Skeletal muscle tissue (tissue), 4 donors: Measurements from ENCODE around the gene COG4. TPM values are rescaled to one million over a fixed set of nuclear protein-coding genes. Genes with fewer than 3 reads are reported as not detected.
"Not testable (repeated sequence)": the region's sequence is repeated elsewhere in the genome, so short reads cannot be mapped to it uniquely, and the experiment has no call there.

ENCODE experiments used
- H3K27ac ChIP-seq: one replicate; pipeline ENCODE4 v1.7.0; 2013; ENCODE audit warnings: mild to moderate bottlenecking, low read depth, low read length, inconsistent platforms
- H3K27me3 ChIP-seq, 3 donors: one replicate each; pipeline ENCODE4 v1.7.0; 2013; ENCODE audit warnings: low read length in 3 of 3; ENCODE audit not compliant: control insufficient read depth in 3 of 3, insufficient read depth in 3 of 3
- H3K36me3 ChIP-seq, 3 donors: one replicate each; pipeline ENCODE4 v1.7.0; 2013; ENCODE audit warnings: low read length in 3 of 3; ENCODE audit not compliant: control insufficient read depth in 3 of 3, insufficient read depth in 3 of 3
- H3K4me1 ChIP-seq, 3 donors: one replicate each; pipeline ENCODE4 v1.7.0; 2013; ENCODE audit warnings: low read length in 3 of 3, mild to moderate bottlenecking in 3 of 3; ENCODE audit not compliant: control insufficient read depth in 3 of 3, insufficient read depth in 3 of 3
- H3K4me3 ChIP-seq, 3 donors: one replicate each; pipeline ENCODE4 v1.7.0; 2013; ENCODE audit warnings: low read length in 3 of 3
- H3K9ac ChIP-seq, 3 donors: one replicate each; pipeline ENCODE4 v1.7.0; 2013; ENCODE audit warnings: low read length in 3 of 3, mild to moderate bottlenecking in 3 of 3, moderate library complexity in 2 of 3, low read depth in 1 of 3
- H3K9me3 ChIP-seq, 3 donors: one replicate each; pipeline ENCODE4 v1.7.0; 2013; ENCODE audit warnings: low read length in 3 of 3; ENCODE audit not compliant: control insufficient read depth in 3 of 3
- total RNA-seq: library from RNA; depleted of rRNA; stranded (reverse); fragments of >200 nt; gene quantifications from one replicate; pipeline ENCODE4 v1.2.3, GENCODE V29; 2014
- donor health status: Osteomylitis.

The COG4 gene
- total RNA-seq, 1 donor from 2014 or later, result 66.8 TPM

- not testable (repeated sequence) for H3K9me3 ChIP-seq, H3K27me3 ChIP-seq, H3K9ac ChIP-seq, H3K27ac ChIP-seq, H3K4me3 ChIP-seq
- Histone ChIP-seq H3K36me3 (peaks cover 23 to 64% (median 60%) of the 10 kb centered on the region in 3 donors), H3K4me1 (peaks cover 13 to 26% (median 25%) of the 10 kb centered on the region in 3 donors)
These were observed 6.6 kb upstream of the COG4 start for GRCh38 chr16:70529954-70530353.

DNA sequence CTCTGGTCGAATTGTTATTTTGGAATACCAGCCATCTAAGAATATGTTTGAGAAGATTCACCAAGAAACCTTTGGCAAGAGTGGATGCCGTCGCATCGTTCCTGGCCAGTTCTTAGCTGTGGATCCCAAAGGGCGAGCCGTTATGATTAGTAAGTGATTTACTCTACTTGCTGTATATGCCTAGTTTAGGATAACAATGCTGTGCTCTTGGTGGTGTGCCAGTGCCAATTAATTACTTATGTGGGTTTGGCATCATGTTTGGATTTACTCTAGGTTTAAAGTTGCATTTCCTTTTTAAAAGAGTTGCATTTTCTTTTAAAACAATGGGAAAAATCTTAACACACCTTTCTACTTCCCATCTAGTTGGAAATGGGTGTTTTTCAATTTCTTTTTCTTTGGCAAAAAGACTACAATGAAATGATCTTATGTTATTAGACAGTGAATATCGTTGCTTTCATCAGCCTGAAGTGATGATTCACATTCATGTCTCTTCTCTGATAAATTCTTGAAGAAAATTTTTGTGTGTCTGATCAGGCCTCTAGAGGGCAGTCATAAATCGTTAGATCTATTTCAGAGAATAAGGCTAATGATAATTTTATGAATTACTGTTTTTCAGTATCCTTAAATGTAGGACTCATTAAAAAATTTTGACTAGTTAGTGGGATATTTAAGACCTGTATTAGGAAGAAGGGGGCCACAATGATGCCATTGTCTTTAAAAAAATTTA lies 5.9 kb upstream of the COG4 start:
- no peaks in the 10 kb centered on the region for H3K27me3 ChIP-seq
- H3K36me3 ChIP-seq, result peaks cover 23 to 57% (median 53%) of the 10 kb centered on the region in 3 donors
- no peak overlapping the region for H3K4me3 ChIP-seq
- H3K9ac ChIP-seq, result no peak overlapping the region
- peaks cover 14 to 29% (median 27%) of the 10 kb centered on the region in 3 donors for H3K4me1 ChIP-seq
- H3K9me3 ChIP-seq, result no peaks in the 10 kb centered on the region
- H3K27ac ChIP-seq, result no peak overlapping the region

- H3K27me3 ChIP-seq, result no peaks in the 10 kb centered on the region
- no peak overlapping the region for H3K4me3 ChIP-seq
- peaks cover 23 to 39% (median 35%) of the 10 kb centered on the region in 3 donors for H3K36me3 ChIP-seq
- no peaks in the 10 kb centered on the region for H3K9me3 ChIP-seq
- H3K4me1 ChIP-seq, result peaks cover 17 to 33% (median 29%) of the 10 kb centered on the region in 3 donors
- H3K27ac ChIP-seq, result no peak overlapping the region
- no peak overlapping the region for H3K9ac ChIP-seq
These were observed 4.1 kb upstream of the COG4 start for GRCh38 chr16:70527315-70527996.

- no peaks in the 10 kb centered on the region for H3K9me3 ChIP-seq
These were observed 3.0 kb upstream of the COG4 start for GRCh38 chr16:70526403-70526802.

GRCh38 chr16:70524399-70524825 lies 1.1 kb upstream of the COG4 start:
- H3K4me1 ChIP-seq, result peaks cover 21 to 39% (median 35%) of the 10 kb centered on the region in 3 donors
- peak overlapping the region; percentile 78 to 100 (median 98) for H3K4me3 ChIP-seq
- not testable (repeated sequence) for H3K27me3 ChIP-seq, H3K9me3 ChIP-seq
- peak overlapping the region; percentile 97 to 98 (median 98) for H3K9ac ChIP-seq
- H3K36me3 ChIP-seq, result peaks cover 12 to 19% (median 15%) of the 10 kb centered on the region in 3 donors
- peak overlapping the region; percentile 88 for H3K27ac ChIP-seq

More at GRCh38 chr16:70526403-70526802, 3.0 kb upstream of the COG4 start:
- Histone ChIP-seq H3K36me3 (peaks cover 15 to 31% (median 27%) of the 10 kb centered on the region in 3 donors), H3K9ac (no peak overlapping the region), H3K4me3 (no peak overlapping the region), H3K27me3 (no peaks in the 10 kb centered on the region), H3K27ac (no peak overlapping the region), H3K4me1 (peaks cover 21 to 37% (median 35%) of the 10 kb centered on the region in 3 donors)

GRCh38 chr16:70523743-70524398 lies 517 bp upstream of the COG4 start, which contains the start of gene SF3B3:
Gene SF3B3 (plus strand): TSS chr16:70523816. CDS start chr16:70526657, 2,841 bp downstream.
- no peaks in the 10 kb centered on the region for H3K27me3 ChIP-seq
- H3K36me3 ChIP-seq, result peaks cover 10 to 13% (median 11%) of the 10 kb centered on the region in 3 donors
- H3K27ac ChIP-seq, result peak within 1 kb of the TSS; percentile 88
- H3K9ac ChIP-seq, result peak within 1 kb of the TSS; percentile 97 to 98 (median 98)
- H3K4me1 ChIP-seq, result peaks cover 18 to 34% (median 30%) of the 10 kb centered on the region in 3 donors
- peak within 1 kb of the TSS; percentile 78 to 100 (median 98) for H3K4me3 ChIP-seq
- H3K9me3 ChIP-seq, result no peaks in the 10 kb centered on the region

GRCh38 chr16:70522216-70523075 lies 908 bp downstream of the COG4 start:
- peaks cover 14 to 29% (median 24%) of the 10 kb centered on the region in 3 donors for H3K4me1 ChIP-seq
- H3K4me3 ChIP-seq, result peak overlapping the region; percentile 78 to 100 (median 98)
- H3K36me3 ChIP-seq, result peaks cover 12 to 16% (median 12%) of the 10 kb centered on the region in 3 donors
- H3K27me3 ChIP-seq, result no peaks in the 10 kb centered on the region
- peak overlapping the region; percentile 88 for H3K27ac ChIP-seq
- peak overlapping the region; percentile 97 to 98 (median 98) for H3K9ac ChIP-seq
- no peaks in the 10 kb centered on the region for H3K9me3 ChIP-seq

- Histone ChIP-seq H3K27me3 (no peaks in the 10 kb centered on the region), H3K4me1 (peaks cover 14 to 19% (median 16%) of the 10 kb centered on the region in 3 donors), H3K9me3 (no peaks in the 10 kb centered on the region), H3K9ac (no peak overlapping the region), H3K36me3 (peaks cover 15 to 25% (median 16%) of the 10 kb centered on the region in 3 donors), H3K27ac (no peak overlapping the region), H3K4me3 (no peak overlapping the region)
These were observed 2.6 kb downstream of the COG4 start for GRCh38 chr16:70520612-70521297.
